ENCODE data around the gene DNAH12. TPM values are rescaled to one million over a fixed set of nuclear protein-coding genes. Genes with fewer than 3 reads are reported as not detected.

Gene DNAH12
- total and polyA plus RNA-seq, 9 of the 15 experiments (the other 6 are each of a cell fraction or from before 2014, with no cell fraction given) = 0.01 to 0.04 (median 0.01) TPM; not detected in 5

GRCh38 chr3:57393977-57394376 lies 150.2 kb downstream of the DNAH12 start:
- Histone ChIP-seq H3K9ac (ENCODE audit: insufficient read depth in 1 of 2, low read depth in 2 of 2, low read length in 2 of 2) (no peak overlapping the region), H3K27me3 (ENCODE audit: control insufficient read depth in 2 of 2, insufficient read depth in 2 of 2, low read length in 2 of 2) (no peaks in the 10 kb centered on the region), H3K4me1 (replicated peaks in 1 of 2; ENCODE audit: control insufficient read depth in 2 of 2, insufficient read depth in 2 of 2, low read length in 2 of 2) (no peaks in the 10 kb centered on the region; a peak in 2 of 5 replicates), H4K20me1 (replicated peaks; ENCODE audit: control insufficient read depth, insufficient read depth, low read length) (no peaks in the 10 kb centered on the region), H3K4me2 (ENCODE audit: insufficient read depth, low read length) (no peak overlapping the region), H2AFZ (ENCODE audit: low read depth, low read length) (no peak overlapping the region), H3K4me3 (no peak overlapping the region), H3K27ac (ENCODE audit: extremely low read depth, low read depth, low read length) (no peak overlapping the region), H3K36me3 (ENCODE audit: control insufficient read depth, insufficient read depth, low read length) (no peaks in the 10 kb centered on the region), H3K9me3 (replicated peaks; ENCODE audit: control insufficient read depth, insufficient read depth, low read depth, low read length) (no peaks in the 10 kb centered on the region), H3K79me2 (ENCODE audit: control insufficient read depth, insufficient read depth, low read length) (no peaks in the 10 kb centered on the region), H3K9me1 (ENCODE audit: control insufficient read depth, insufficient read depth, low read length) (no peaks in the 10 kb centered on the region)
- ATAC-seq = no peak
- in situ Hi-C loops (cut with MboI) (no loop called here), intact Hi-C loops (cut with micrococcal nuclease) (loop anchor here (10.0 kb wide), 3 partner anchors 219 to 471 kb away; no protein-coding TSS in a partner anchor)
- TF ChIP-seq HDAC6 (IDR thresholded peaks at IDR 0.05; ENCODE audit: low read depth, low read length) = no peak
- TF ChIP-seq, protein P1, sequence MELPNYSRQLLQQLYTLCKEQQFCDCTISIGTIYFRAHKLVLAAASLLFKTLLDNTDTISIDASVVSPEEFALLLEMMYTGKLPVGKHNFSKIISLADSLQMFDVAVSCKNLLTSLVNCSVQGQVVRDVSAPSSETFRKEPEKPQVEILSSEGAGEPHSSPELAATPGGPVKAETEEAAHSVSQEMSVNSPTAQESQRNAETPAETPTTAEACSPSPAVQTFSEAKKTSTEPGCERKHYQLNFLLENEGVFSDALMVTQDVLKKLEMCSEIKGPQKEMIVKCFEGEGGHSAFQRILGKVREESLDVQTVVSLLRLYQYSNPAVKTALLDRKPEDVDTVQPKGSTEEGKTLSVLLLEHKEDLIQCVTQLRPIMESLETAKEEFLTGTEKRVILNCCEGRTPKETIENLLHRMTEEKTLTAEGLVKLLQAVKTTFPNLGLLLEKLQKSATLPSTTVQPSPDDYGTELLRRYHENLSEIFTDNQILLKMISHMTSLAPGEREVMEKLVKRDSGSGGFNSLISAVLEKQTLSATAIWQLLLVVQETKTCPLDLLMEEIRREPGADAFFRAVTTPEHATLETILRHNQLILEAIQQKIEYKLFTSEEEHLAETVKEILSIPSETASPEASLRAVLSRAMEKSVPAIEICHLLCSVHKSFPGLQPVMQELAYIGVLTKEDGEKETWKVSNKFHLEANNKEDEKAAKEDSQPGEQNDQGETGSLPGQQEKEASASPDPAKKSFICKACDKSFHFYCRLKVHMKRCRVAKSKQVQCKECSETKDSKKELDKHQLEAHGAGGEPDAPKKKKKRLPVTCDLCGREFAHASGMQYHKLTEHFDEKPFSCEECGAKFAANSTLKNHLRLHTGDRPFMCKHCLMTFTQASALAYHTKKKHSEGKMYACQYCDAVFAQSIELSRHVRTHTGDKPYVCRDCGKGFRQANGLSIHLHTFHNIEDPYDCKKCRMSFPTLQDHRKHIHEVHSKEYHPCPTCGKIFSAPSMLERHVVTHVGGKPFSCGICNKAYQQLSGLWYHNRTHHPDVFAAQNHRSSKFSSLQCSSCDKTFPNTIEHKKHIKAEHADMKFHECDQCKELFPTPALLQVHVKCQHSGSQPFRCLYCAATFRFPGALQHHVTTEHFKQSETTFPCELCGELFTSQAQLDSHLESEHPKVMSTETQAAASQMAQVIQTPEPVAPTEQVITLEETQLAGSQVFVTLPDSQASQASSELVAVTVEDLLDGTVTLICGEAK (IDR thresholded peaks at IDR 0.05) = peak; percentile 69; the same call in 1 of the 2 replicates
- TF ChIP-seq, protein P1 (CRISPR knock-in tag; IDR thresholded peaks at IDR 0.05) = no peak
- TF ChIP-seq ARHGAP35 (IDR thresholded peaks at IDR 0.05; ENCODE audit: partially characterized antibody) = no peak
- peak; percentile 72; the same call in 1 of the 2 replicates for TF ChIP-seq SPI1 (IDR thresholded peaks at IDR 0.05; ENCODE audit: borderline replicate concordance, low read depth, low read length)
- 3% methylated on average over 3 of the region's 3 CpGs for WGBS (ENCODE audit: insufficient coverage, low coverage, missing lambda C conversion rate)
- CTCF ChIA-PET (ENCODE audit: low intra/inter-chr PET ratio) = no interaction called here
- BruUV-seq (replicated peaks) = no TSS peak
- POLR2A ChIA-PET = no interaction called here
- no peak for FAIRE-seq
- DNase-seq (ENCODE audit: extremely low read depth in 1 of 4, low spot score in 3 of 4) = no peak
